HG03575 (cell line): ENCODE measurements around the gene PLA2G7.

Experiments
- ATAC-seq: cut with Tn5 transposase; IDR thresholded peaks from one replicate; pipeline ENCODE4 v1.9.1; 2021; ENCODE audit not compliant: unreplicated experiment, insufficient number of reproducible peaks, low FRiP score; ENCODE audit errors: extremely low read depth

PLA2G7 gene

GRCh38 chr6:46699970-46700369 is 35.2 kb downstream of the PLA2G7 start:
- ATAC-seq = no peak

GRCh38 chr6:46690911-46691451 is 44.2 kb downstream of the PLA2G7 start:
- no peak for ATAC-seq

GRCh38 chr6:46690141-46690755 is 44.9 kb downstream of the PLA2G7 start:
- no peak for ATAC-seq

GRCh38 chr6:46689657-46690056 is 45.5 kb downstream of the PLA2G7 start:
- ATAC-seq = no peak

GRCh38 chr6:46688966-46689335 is 46.2 kb downstream of the PLA2G7 start:
- no peak for ATAC-seq

- no peak for ATAC-seq
Observed at GRCh38 chr6:46688117-46688965, 46.8 kb downstream of the PLA2G7 start.

GRCh38 chr6:46687619-46688097 is 47.5 kb downstream of the PLA2G7 start, which contains the start of gene TDRD6:
Gene TDRD6, plus strand, starts transcription at chr6:46687885. Its CDS starts 244 bp downstream, at chr6:46688129.
- ATAC-seq = no peak

GRCh38 chr6:46684771-46685170 is 50.4 kb downstream of the PLA2G7 start:
- ATAC-seq = no peak

GRCh38 chr6:46677314-46677654 is 57.9 kb downstream of the PLA2G7 start:
- no peak for ATAC-seq

GRCh38 chr6:46676604-46677313 is 58.4 kb downstream of the PLA2G7 start:
- ATAC-seq = no peak

GRCh38 chr6:46674410-46674809 is 60.8 kb downstream of the PLA2G7 start:
- no peak for ATAC-seq

- ATAC-seq = no peak
Observed at GRCh38 chr6:46667377-46667776, 67.8 kb downstream of the PLA2G7 start.

- no peak for ATAC-seq
Observed at GRCh38 chr6:46661483-46661882, 73.7 kb downstream of the PLA2G7 start.

- ATAC-seq = no peak
Observed at GRCh38 chr6:46657642-46658041, 77.5 kb downstream of the PLA2G7 start.

GRCh38 chr6:46655803-46656202 is 79.4 kb downstream of the PLA2G7 start:
- no peak for ATAC-seq
